Lower lobe of right lung (tissue), 2 donors: ENCODE results near the gene HOMER2. TPM values are rescaled to one million over a fixed set of nuclear protein-coding genes. Genes with fewer than 3 reads are reported as not detected.
A peak's percentile ranks its signal among the peaks of the same experiment; 100 is the strongest.

ENCODE experiments used
- ATAC-seq, 2 donors: fragments of 200-7000 bp; cut with Tn5 transposase; one replicate each; pipeline ENCODE4 v1.9.1; 2020 to 2022; ENCODE audit warnings: mild to moderate bottlenecking in 2 of 2, moderate library complexity in 2 of 2
- DNase-seq: peaks from one replicate; pipeline ENCODE4 v3.0.0-alpha.2; 2020
- H3K27ac ChIP-seq: fragments of 200-600 bp; one replicate; pipeline ENCODE4 v1.8.0; 2022
- H3K27me3 ChIP-seq: fragments of 200-600 bp; one replicate; pipeline ENCODE4 v1.8.0; 2022; ENCODE audit warnings: low read depth
- H3K36me3 ChIP-seq: fragments of 200-600 bp; one replicate; pipeline ENCODE4 v1.8.0; 2022; ENCODE audit warnings: mild to moderate bottlenecking
- H3K4me1 ChIP-seq: fragments of 200-600 bp; one replicate; pipeline ENCODE4 v1.8.0; 2022
- H3K4me3 ChIP-seq: fragments of 200-600 bp; one replicate; pipeline ENCODE4 v1.8.0; 2022; ENCODE audit warnings: mild to moderate bottlenecking
- H3K9me3 ChIP-seq: fragments of 200-600 bp; one replicate; pipeline ENCODE4 v1.8.0; 2022
- intact Hi-C: fragments of 100-400 bp; cut with DNase I; formaldehyde crosslinking; loops from one replicate; pipeline ENCODE4 v1.11.0; 2022
- total RNA-seq: library from RNA; stranded (reverse); fragmentation: NEBNext Ultra II Directional; extraction: Animal tissue kit (Norgen Biotek cat#: 25700); gene quantifications from one replicate; pipeline ENCODE4 v1.2.1, GENCODE V29; 2021
- TF ChIP-seq, protein P1 (sequence below): fragments of 200-600 bp; IDR thresholded peaks from one replicate; pipeline ENCODE4 v1.8.0; 2022; ENCODE audit warnings: antibody characterized with exemption, mild to moderate bottlenecking
- donor health status: DM: no; HTN: yes; CAD: no; lungs with severe emphysema.

HOMER2 gene
- total RNA-seq, 1 donor from 2014 or later, result 16.2 TPM

- TF ChIP-seq, protein P1, sequence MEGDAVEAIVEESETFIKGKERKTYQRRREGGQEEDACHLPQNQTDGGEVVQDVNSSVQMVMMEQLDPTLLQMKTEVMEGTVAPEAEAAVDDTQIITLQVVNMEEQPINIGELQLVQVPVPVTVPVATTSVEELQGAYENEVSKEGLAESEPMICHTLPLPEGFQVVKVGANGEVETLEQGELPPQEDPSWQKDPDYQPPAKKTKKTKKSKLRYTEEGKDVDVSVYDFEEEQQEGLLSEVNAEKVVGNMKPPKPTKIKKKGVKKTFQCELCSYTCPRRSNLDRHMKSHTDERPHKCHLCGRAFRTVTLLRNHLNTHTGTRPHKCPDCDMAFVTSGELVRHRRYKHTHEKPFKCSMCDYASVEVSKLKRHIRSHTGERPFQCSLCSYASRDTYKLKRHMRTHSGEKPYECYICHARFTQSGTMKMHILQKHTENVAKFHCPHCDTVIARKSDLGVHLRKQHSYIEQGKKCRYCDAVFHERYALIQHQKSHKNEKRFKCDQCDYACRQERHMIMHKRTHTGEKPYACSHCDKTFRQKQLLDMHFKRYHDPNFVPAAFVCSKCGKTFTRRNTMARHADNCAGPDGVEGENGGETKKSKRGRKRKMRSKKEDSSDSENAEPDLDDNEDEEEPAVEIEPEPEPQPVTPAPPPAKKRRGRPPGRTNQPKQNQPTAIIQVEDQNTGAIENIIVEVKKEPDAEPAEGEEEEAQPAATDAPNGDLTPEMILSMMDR, result no peak
- no peak overlapping the region for H3K27ac ChIP-seq
- H3K4me3 ChIP-seq, result no peak overlapping the region
- intact Hi-C loops, result no loop called here
- no peaks in the 10 kb centered on the region for H3K27me3 ChIP-seq
- ATAC-seq (peak in 1 of 2 donors; percentile 8), DNase-seq (no peak)
- no peaks in the 10 kb centered on the region for H3K9me3 ChIP-seq
- peaks cover 5% of the 10 kb centered on the region for H3K36me3 ChIP-seq
- peaks cover 13% of the 10 kb centered on the region for H3K4me1 ChIP-seq
Measured at GRCh38 chr15:82854554-82854953, 98.0 kb downstream of the HOMER2 start.

- Histone ChIP-seq H3K4me3 (no peak overlapping the region), H3K36me3 (peaks cover 5% of the 10 kb centered on the region), H3K27ac (no peak overlapping the region), H3K9me3 (no peaks in the 10 kb centered on the region), H3K27me3 (no peaks in the 10 kb centered on the region), H3K4me1 (peaks cover 19% of the 10 kb centered on the region)
- TF ChIP-seq, protein P1, result no peak
- ATAC-seq (no peak), DNase-seq (no peak)
- intact Hi-C loops, result no loop called here
Measured at GRCh38 chr15:82852941-82853561, 99.5 kb downstream of the HOMER2 start.

GRCh38 chr15:82851981-82852511 lies 100.5 kb downstream of the HOMER2 start:
- no peak overlapping the region for H3K27ac ChIP-seq
- H3K27me3 ChIP-seq, result no peaks in the 10 kb centered on the region
- ATAC-seq, result no peak
- H3K9me3 ChIP-seq, result no peaks in the 10 kb centered on the region
- peaks cover 5% of the 10 kb centered on the region for H3K36me3 ChIP-seq
- H3K4me1 ChIP-seq, result peaks cover 19% of the 10 kb centered on the region
- DNase-seq, result no peak
- H3K4me3 ChIP-seq, result no peak overlapping the region
- TF ChIP-seq, protein P1, result no peak
- intact Hi-C loops, result no loop called here

DNA sequence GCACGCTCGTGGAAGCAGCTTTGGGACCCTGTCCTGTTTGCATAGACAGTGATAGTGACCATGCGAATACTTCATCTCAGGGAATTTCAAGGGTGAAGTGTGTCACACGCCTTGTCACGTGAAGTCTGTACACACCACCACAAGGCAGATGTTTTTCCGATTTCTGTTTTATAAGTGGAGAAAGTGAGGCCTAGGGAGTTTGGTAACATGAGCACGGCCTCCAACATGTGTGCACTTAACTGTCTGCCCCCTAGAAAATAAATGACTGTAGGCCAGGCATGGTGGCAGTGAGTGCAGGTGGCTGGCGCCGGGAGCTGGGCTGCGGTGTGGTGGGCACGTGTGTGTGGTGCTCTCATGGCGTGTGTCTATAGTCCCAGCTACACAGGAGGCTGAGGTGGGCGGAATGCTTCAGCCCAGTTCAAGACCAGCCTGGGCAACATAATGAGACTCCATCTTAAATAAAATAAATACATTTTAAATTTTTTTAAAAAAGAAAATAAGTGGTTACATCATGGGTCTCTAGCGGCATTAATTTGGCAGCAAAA lies 101.1 kb downstream of the HOMER2 start:
- Histone ChIP-seq H3K27me3 (no peaks in the 10 kb centered on the region), H3K4me3 (no peak overlapping the region), H3K27ac (no peak overlapping the region), H3K36me3 (peaks cover 5% of the 10 kb centered on the region), H3K9me3 (no peaks in the 10 kb centered on the region), H3K4me1 (peaks cover 19% of the 10 kb centered on the region)
- intact Hi-C loops, result no loop called here
- TF ChIP-seq, protein P1, result no peak
- ATAC-seq (no peak), DNase-seq (no peak)

GRCh38 chr15:82850731-82851130 lies 101.8 kb downstream of the HOMER2 start:
- no peak for DNase-seq
- Histone ChIP-seq H3K27ac (no peak overlapping the region), H3K9me3 (no peaks in the 10 kb centered on the region), H3K36me3 (peaks cover 5% of the 10 kb centered on the region), H3K27me3 (no peaks in the 10 kb centered on the region), H3K4me1 (peaks cover 16% of the 10 kb centered on the region), H3K4me3 (no peak overlapping the region)
- intact Hi-C loops, result no loop called here
- TF ChIP-seq, protein P1, result no peak
- no peak for ATAC-seq
